Activated naive CD8-positive, alpha-beta T cell treated with anti-CD3 and anti-CD28 coated beads, Interleukin-2, amount 50 U/mL, for 16 hours (primary cell): Measurements from ENCODE around the gene SLC2A4RG.

Experiments used
- DNase-seq: peaks from one replicate; pipeline ENCODE4 v3.0.0-alpha.2; 2020; ENCODE audit warnings: low read depth, low spot score

Gene SLC2A4RG

GRCh38 chr20:63740627-63741353, 1.2 kb downstream of the SLC2A4RG start:
- DNase-seq: no peak

- no peak for DNase-seq
Measured at GRCh38 chr20:63741354-63741675, 1.7 kb downstream of the SLC2A4RG start.

GRCh38 chr20:63741676-63742380, 2.3 kb downstream of the SLC2A4RG start:
- DNase-seq: no peak

- no peak for DNase-seq
Measured at GRCh38 chr20:63742381-63743024, 2.9 kb downstream of the SLC2A4RG start.

GRCh38 chr20:63743210-63743970, 3.8 kb downstream of the SLC2A4RG start:
- no peak for DNase-seq

- no peak for DNase-seq
Measured at GRCh38 chr20:63744158-63744557, 4.6 kb downstream of the SLC2A4RG start.

- no peak for DNase-seq
Measured at GRCh38 chr20:63744574-63745423, 5.2 kb downstream of the SLC2A4RG start.

GRCh38 chr20:63745424-63745805, 5.8 kb downstream of the SLC2A4RG start:
- DNase-seq: no peak

GRCh38 chr20:63745961-63746731, 6.6 kb downstream of the SLC2A4RG start:
- no peak for DNase-seq

- no peak for DNase-seq
Measured at GRCh38 chr20:63746751-63747315, 7.3 kb downstream of the SLC2A4RG start.

- DNase-seq: no peak
Measured at GRCh38 chr20:63747622-63748069, 8.1 kb downstream of the SLC2A4RG start.

- DNase-seq: no peak
Measured at GRCh38 chr20:63748070-63748933, 8.7 kb downstream of the SLC2A4RG start.

- no peak for DNase-seq
Measured at GRCh38 chr20:63748934-63749270, 9.3 kb downstream of the SLC2A4RG start.

GRCh38 chr20:63749597-63750508, 10.3 kb downstream of the SLC2A4RG start:
- no peak for DNase-seq

- DNase-seq: no peak
Measured at GRCh38 chr20:63750807-63751470, 11.4 kb downstream of the SLC2A4RG start.

GRCh38 chr20:63751471-63752271, 12.1 kb downstream of the SLC2A4RG start:
- DNase-seq: no peak
